Stimulated activated naive CD8-positive, alpha-beta T cell treated with anti-CD3 and anti-CD28 coated beads, Interleukin-15, Interleukin-2, amounts not matched to agents 100 U/mL and 50 U/mL, for 24 hours (primary cell): Measurements from ENCODE around the gene PITPNB.

ENCODE experiments used
- ATAC-seq: fragments of 150-1000 bp; cut with Tn5 transposase; one replicate; pipeline ENCODE4 v1.10.0; 2021
- DNase-seq: peaks from one replicate; pipeline ENCODE4 v3.0.0; 2021

The PITPNB gene

DNA sequence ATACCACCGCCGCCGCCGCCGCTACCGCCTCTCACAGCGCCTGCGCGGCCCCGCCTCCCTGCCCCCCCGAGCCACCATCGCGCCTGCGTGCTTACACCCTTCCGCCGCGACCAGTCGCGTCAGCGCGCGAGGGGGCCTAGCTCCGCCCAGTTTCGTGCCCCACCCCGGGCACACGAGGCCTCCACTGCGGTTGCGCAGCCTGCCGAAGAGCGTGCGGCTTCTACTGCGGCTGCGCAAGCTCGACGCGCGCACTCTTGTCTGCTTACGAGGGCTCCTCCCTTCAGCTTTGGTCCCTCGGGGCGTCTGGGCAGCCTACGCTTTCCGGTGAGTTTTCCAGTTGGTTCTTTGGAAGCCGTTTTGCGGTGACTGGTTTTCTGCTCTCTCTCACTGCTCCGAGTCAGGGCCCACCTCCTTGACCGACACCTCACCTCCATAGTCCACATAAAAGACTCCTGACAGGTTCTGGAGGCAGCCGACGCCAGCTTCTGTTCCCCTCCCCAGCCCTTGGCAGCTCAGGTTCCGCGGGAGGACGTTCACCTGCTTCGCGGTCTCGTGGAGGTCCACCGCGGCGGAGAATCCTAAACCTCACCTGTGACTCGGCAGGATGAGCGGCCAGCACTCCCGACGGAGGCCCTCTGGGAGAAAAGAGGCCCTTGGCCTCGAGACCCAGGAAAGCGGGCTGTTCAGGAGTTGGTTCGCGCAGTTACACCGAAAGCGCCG is at the start of gene PITPNB:
Gene PITPNB (minus strand): TSS at position 35 of the 720 bp plus-strand sequence. CDS start 65 bp downstream, outside the sequence.
- DNase-seq, result peak; percentile 100
- ATAC-seq, result peak; percentile 87

DNA sequence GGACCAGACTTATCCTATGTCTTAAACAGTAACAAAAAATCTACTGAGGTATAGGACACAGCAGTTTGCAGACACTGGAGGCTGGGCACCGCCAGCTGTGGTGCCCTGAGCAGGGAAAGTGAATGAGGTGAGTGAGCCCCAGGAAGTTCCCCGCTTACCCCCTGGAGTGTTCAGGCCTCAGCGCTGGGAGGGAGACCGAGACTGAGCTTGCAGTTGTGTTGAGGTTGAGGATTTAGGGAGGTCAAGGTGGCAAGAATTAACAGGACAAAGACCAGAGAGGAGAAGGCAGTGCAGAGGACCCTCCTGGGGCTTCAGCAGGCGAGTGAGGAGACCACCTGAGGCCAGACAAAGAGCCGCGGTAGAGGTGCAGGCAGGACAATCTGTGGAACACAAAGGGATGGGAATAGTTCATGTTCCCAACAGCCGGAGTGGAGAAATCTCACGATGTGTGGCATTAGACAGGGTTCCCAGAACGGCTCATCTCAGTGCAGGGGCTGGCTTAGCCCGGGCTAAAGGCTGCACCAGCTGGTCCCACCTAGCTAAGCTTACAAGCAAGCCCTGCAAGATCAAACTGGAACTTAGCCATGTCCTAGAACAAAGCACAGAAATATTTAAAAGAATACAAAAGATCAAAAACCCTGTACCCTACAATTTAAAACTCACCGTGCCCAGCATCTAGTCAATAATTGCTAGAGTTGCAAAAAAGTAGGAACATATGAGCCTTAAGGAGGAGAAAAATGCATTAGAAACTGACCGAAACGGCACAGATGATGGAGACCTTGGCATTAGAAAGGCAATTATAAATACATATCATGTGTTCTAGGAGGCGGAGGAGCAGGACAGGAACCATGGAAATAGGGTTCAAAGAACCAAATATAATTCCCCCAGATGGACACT is 47.4 kb upstream of the PITPNB start:
- no peak for ATAC-seq
- no peak for DNase-seq

DNA sequence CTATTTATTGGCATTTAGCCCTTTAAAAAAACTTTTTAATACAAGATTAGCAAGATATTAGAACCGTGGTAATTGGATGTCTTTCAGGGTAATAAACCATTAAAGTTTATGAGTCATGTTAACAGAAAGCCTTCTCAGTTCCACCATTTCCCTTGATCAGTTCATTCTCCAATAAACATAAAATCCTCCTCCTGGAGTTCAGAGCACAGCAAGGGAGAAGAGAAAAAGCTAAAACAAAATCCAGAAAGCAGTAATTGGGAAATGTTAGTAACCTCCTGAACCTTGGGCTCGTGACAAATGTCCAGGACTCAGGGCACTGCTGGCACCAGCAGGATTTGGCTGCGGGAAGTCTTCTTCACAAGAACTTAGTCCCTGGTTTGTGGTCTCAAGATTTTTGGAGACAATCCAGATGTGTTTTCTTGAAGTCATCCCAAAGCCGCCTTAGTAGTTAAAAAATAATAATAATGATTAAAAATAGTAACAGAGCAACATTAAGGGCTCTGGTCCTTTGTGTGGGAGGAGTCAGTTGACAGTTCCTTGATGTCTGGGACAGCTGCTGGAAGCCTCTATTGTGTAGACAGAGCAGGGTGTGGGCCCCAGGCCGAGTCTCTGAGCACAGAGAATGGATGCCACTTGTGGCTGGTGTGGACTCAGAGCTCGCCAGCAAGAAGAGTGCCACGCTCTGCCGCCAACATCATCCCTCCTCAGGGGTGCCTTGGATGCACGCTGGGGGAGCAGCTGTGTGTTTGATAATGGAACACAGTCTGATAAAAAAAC is 43.4 kb upstream of the PITPNB start:
- ATAC-seq (no peak), DNase-seq (no peak)

DNA sequence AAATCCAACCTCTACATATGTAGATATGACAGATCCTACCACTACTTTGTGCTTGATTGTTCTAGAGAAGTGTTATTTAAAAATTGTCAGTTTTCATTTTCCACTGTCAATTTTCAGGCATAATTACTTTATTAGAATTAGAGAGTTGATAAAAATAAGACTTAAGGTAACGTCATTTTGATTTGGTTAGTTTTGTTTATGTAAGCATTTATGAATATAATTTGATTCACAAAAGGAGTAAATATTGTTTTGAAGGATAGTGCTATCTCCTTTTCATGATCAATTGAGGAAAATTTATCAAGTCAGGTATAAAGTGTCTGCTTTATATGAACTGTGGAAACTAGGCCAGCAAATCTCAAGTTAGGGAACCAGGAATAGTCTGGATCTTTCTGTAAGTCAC is 42.6 kb upstream of the PITPNB start:
- no peak for DNase-seq
- no peak for ATAC-seq

DNA sequence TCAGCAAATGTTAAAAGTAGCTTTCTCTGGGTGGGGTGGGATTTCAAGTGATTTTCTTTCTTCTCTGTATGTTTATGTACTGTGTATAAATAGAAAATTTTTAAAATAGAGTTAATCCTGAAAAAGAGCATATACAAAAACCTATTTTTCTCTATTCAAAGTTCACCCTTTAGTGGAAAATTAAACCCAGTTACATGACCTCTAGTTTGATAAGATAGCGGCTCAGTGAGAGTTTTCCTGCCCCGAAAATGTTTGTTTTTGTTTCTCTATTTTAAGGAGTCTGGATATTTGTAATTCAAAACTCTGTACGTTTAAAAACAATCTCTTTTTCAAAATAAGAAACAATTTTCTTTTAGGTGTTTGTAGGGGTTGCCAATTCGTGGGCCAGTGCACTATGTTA is 42.1 kb upstream of the PITPNB start:
- DNase-seq (no peak), ATAC-seq (no peak)

DNA sequence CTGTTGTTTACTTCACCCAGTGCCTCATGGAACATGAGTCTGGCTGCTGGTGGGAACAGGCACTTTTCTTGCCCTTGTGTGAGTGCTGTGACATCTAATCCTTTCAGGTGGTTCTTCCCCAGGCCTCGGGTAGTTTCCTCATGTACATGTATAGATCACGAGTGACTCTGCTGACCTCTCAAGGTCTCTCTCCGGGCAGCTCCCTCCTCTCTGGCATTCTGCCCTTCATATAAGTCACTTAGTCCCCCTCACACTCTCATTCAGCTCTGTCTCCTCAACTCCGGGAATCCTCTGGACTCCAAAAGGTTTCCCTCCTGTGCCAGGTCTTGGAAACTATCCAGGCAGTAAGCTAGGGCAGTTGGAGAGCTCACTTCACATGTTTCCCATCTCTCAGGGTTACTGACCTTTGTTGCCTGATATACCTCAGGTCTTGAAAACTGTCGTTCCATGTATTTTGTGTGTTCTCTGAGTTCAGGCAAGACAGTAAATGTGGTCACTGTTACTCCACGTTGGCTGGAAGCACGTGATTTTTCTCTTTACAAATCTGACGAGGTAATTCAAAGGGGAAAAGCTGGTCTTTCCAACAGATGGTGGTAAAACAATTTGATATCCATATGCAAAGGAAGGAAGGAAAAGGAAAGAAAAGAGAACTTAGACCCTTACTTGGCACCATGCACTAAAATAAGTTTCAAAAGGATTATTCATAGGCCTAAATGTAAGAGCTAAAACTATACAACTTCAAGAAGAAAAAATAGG is 40.5 kb upstream of the PITPNB start:
- no peak for DNase-seq
- no peak for ATAC-seq

DNA sequence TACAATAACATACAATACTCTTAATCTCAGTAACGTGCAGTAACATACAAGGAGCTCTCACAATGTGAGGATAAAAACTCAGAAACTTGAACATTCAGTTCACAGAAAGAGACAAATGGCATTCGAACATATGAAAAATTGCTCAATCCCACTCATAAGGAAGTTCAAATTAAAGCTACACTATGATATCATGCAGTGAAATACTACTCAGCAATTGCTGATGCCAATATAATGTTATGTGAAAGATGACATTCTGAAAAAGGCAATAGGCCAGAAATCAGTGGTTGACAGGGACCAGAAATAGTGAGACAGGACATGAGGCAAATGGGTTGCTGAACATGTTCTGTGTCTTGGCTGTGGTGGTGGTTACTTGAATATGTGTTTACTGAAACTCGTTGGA is 33.7 kb upstream of the PITPNB start:
- DNase-seq (no peak), ATAC-seq (no peak)

DNA sequence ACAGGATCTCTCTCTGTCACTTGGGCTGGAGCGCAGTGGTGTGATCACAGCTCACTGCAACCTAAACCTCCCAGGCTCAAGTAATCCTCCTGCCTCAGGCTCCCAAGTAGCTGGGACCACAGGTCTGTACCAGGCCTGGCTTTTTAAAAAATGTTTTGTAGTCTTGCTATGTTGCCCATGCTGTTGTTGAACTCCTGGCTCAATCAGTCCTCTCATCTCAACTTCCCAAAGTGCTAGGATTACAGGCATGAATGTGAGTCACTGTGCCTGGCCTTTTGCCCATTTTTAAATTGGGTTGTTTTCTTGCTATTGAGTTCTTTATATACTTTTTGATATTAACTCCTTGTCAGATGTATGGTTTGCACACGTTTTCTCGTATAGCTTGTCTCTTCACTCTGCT is 33.0 kb upstream of the PITPNB start:
- no peak for DNase-seq
- ATAC-seq, result no peak

DNA sequence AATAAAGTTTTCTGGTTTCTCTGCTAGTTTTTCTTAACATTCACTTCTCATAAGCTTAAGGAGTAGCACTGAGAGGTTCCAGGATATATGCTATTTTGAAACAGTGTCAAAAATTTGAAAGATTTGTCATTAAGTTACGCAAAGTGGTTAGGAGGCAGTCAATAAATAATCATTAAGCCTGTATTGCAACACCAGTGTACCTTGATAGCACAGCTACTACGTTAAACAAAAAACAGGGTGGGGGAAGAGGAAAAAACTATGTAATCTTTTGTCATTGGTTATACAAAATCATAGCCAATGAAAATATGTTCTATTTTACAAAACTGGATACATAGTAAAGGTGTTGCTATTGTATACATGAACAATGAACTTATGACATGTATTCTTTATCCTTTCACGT is 30.4 kb upstream of the PITPNB start:
- no peak for ATAC-seq

DNA sequence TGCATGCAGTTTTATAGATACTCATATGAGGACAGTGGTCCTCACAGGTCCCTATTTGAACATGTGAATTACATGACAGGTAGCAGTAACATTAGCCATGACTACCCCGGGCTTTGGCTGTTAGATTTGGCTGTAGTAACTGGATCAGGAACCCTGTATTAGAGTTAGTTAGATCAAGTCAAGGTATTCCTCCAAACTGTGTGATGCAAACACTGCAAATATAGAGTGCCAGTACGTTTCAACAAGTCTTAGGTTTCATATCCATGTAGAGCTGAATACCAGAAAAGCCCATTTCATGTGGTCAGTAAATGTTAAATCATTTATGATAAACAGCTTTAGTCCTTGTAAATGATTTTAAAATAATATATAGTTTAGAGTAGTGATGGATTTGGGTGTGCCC is 29.5 kb upstream of the PITPNB start:
- no peak for ATAC-seq
- no peak for DNase-seq

More for the DNA sequence above, 30.4 kb upstream of the PITPNB start:
- DNase-seq, result no peak

DNA sequence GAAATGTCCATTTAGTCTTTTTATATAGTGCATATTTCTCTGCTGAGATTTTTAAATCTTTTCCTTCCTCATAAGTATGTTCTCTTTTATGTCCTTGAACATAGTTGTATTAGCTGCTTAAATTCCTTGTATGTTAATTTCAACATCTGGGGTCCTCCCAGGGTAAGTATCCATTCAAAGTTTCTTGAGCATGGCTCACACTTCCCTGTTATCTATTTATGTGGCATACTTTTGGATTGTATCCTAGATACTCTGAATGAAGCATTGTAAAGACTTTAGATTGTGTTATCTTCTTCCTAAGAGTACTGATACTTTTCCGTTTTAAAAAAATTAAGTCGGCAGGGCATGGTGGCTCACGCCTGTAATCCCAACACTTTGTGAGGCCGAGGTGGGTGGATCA is 28.4 kb upstream of the PITPNB start:
- ATAC-seq, result no peak
- no peak for DNase-seq

DNA sequence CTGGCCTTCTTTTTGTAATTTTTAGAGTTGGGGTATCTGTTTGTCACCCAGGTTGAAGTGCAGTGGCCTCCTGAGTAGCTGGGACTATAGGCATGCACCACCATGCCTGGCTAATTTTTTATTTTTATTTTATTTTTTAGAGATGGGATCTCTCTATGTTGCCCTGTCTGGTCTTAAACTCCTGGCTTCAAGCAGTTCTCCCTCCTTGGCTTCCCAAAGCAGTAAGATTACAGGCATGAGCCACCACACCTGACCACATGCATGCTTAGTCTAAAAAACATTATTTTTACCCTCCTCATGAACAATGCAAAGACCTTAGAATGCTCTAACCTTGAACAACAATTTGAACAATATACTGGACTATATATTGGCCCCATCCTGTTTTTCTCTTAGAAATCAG is 22.1 kb upstream of the PITPNB start:
- ATAC-seq, result no peak
- DNase-seq, result no peak

DNA sequence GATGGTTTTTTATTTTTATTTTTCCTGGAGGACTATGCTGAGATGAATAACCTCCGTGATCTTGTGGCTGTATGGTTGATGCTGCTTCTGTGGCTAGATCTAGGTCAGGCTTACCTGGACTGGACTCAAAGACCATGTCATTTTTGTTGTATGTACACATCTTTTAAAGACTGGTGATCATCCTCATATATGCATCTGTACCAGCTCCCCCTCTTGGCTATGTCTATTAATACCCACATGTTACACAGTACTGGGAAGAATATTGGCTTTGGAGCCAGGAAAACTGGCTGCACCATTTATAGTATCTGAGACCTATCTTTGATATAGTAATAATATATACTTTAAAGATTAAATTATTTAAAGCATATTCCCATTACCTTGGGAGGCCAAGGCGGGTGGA is 18.4 kb upstream of the PITPNB start:
- no peak for ATAC-seq
- DNase-seq, result no peak

DNA sequence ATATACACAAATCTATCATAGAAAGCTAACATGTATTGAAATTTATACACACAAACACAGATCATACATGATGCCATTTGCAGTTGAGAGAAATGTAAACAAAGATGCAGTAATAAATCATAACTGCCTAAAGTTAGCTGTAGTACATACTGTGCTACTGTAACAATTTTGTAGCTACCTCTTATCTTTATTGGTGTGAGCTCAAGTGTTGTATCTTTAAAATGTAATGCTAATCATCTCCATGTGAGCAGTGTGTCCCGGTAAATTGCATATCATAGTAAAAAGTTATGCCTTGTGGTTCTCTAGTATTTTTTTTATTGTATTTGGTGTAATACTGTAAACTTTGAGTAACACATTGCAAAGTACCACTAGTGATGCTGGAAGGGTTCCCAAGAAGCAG is 16.8 kb upstream of the PITPNB start:
- no peak for ATAC-seq
- DNase-seq, result no peak

DNA sequence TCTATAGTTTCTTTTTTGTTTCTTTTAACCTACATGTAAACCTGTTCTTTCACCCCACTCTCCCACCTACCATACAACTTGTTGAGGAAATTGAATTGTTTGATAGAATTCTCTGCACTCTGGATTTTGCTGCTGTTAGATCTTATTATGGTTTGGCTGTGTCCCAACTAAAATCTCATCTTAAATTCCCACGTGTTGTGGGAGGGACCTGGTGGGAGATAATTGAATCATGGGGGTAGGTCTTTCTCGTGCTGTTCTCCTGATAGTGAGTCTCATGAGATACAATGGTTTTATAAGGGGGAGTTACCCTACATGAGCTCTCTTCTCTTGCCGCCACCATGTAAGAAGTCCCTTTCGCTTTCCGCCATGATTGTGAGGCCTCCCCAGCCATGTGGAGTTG is 15.0 kb upstream of the PITPNB start:
- ATAC-seq, result no peak
- no peak for DNase-seq

DNA sequence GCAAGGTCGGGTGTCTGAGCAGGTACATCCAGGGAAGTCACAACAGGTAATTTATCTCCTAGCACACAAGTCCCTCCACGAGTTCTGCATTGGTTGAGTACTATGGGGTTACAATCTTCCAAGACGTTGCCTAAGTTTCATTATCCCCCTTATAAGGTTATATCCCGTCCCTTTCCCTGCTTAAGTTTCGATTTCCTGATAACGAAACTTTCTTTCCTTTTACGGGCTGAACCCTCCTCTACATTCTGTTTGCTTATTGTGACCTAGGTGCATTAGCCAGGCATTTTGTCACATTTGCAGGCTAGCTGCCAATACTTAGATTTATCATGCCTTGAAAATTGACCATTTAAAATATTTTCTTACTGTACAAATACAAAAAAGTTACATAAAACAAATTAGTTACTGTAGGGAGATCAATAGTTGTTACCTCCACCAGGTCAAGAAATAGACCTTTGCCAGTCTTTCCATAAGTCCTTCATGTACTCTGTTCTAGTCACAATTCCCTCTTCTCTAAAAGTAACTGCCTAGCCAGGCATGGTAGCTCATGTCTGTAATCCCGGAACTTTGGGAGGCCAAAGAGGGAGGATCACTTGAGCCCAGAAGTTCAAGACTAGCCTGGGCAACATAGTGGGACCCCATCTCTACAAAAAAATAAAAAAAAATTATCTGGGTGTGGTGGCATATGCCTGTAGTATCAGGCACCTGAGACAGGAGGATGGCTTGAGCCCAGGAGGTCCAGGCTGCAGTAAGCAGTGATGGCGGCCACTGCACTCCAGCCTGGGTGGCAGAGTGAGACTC is 14.3 kb upstream of the PITPNB start:
- ATAC-seq (no peak), DNase-seq (no peak)

DNA sequence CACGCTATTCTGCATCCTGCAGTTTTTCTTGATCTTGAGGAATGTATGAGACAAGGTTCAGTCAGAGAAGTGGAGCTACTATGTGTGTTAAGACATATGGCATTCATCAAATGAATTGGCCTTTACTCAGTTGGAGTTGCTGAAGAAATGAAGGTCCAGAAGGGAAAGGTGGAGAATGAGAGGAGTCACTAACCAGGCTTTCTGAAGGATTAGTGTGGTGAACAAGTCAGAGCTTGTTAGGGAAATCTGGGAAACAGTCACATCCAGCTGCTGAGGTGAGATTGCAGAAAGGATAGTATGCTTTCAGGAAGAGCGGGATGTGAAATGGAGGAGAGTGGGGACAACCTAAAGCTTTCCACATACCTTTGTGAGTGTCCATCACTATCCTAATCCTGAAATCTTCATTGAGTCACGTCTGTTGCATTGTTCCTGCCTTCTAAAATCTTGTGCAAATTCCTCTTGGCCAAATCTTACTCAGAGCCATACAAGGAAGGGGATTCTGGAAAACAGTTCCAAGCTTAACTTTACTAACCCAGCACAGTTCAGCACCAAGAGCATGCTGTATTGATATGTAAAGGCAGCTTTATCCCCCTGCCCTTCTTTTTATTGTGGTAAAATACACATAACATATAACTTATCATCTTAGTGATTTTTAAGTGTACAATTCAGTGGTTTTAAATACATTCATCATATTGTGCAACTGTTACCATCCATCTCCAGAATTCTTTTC is 11.4 kb upstream of the PITPNB start:
- ATAC-seq (no peak), DNase-seq (no peak)

DNA sequence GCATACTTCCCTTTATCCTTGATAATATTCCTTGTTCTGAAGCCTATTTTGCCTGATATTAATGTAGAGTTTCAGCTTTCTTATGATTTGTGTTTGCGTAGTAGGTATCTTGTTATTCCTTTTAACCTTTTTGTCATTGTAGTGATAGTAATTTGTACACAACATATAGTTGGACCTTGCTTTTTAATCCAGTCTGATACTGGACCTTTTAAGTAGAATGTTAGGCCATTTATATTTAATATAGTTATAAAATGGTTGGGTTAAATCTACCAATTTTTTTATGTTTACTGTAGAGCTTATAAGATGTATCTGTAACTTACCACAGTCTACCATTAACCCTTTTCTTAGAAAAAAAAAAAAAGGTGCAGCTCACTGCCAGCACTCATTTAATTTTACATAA is 8.6 kb upstream of the PITPNB start:
- DNase-seq, result no peak

DNA sequence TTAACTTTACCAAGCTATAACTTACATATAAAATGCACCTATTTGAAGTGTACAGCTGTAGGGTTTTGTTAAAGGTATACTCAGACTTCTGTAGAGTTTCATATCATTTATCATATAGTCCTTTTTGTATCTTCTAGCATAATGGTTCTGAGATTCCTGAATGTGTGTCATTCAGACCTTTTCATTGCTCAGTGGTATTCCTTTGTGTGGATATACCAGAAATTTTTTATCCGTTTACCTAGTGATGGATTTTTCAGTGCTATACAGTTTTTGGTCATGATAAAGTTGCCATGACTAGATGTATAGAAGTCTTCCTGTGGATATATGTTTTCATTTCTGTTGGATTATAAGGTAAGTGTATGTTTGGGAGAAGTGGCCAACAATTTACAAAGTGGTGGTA is 6.3 kb upstream of the PITPNB start:
- ATAC-seq (no peak), DNase-seq (no peak)

More for the DNA sequence above, 8.6 kb upstream of the PITPNB start:
- no peak for ATAC-seq

DNA sequence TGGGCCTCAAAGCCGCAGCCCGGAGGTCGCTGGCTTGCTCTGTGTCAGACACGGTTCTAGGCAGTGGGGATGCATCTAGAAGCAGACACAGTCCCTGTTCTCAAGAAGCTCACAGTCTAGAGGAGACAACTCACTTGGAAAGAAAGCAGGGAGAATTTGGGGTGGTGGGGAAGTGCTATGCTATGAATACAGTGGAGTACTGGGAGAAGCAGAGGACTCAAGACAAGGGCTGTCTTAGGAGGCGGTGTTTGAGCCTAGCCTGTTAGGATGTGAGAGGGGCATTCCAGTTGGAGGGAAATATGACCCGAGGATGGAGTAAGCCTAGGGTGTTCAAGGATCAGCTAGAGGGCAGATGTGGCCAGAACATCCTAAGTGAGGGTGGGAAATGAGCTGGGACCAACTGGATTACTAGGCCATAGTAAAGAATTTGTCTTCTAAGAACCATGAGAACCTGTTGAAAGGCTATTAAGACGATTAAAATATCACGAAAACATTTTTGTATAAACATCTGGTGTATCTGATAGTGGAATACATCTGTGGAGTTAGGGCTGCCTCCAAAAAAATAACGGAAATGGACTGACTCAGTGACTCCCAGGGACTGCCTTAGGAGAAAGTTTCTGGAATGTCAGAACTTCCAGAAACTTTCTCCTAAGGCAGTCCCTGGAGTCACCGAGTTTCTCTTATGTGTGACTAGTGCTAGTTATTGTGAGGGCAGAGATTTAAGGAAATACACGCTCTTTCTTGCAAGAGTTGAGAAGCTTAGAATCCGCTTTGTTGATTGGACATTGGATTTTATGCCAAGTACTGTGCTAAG is 1.1 kb upstream of the PITPNB start:
- ATAC-seq, result peak; percentile 61
- no peak for DNase-seq
